ENCODE measurements around the gene CFAP45. TPM values are rescaled to one million over a fixed set of nuclear protein-coding genes. Genes with fewer than 3 reads are reported as not detected.

Gene CFAP45
- total and polyA plus RNA-seq, 2 of the 8 experiments (the other 6 are each of a cell fraction or from before 2014, with no cell fraction given), result 0.05 TPM; not detected in 1

GRCh38 chr1:159855709-159856108, 44.3 kb downstream of the CFAP45 start:
- FAIRE-seq (no peak), DNase-seq (ENCODE audit: low read depth in 1 of 2, low spot score in 2 of 2) (no peak)
- ChIA-PET POLR2A (ENCODE audit: partially characterized antibody) (no interaction called here), CTCF (ENCODE audit: partially characterized antibody) (interaction anchor here (0.7 to 8.4 kb wide), 5 partner anchors 25 to 152 kb away, joined by 3 to 73 read pairs (median 4); partner anchors contain the start of genes DUSP23 and SLAMF8)
- Histone ChIP-seq H3K9ac (replicated peaks in 1 of 4; ENCODE audit: extremely low read depth in 1 of 4, low read depth in 3 of 4, low read length in 3 of 4) (no peak overlapping the region), H4K20me1 (replicated peaks in 1 of 2; ENCODE audit: control insufficient read depth in 1 of 2, insufficient read depth in 2 of 2, low read length in 2 of 2) (no peaks in the 10 kb centered on the region), H4K8ac (ENCODE audit: extremely low read depth, insufficient read depth, low read length) (no peak overlapping the region), H2BK120ac (replicated peaks; ENCODE audit: low read depth, low read length) (no peak overlapping the region), H3K18ac (ENCODE audit: extremely low read depth, low read length) (no peak overlapping the region), H3K27ac (ENCODE audit: low read depth, low read length) (no peak overlapping the region), H2AFZ (ENCODE audit: low read length) (no peak overlapping the region), H3K23ac (ENCODE audit: insufficient read length) (no peak overlapping the region), H3K27me3 (replicated peaks in 1 of 4; ENCODE audit: control insufficient read depth in 3 of 4, extremely low read depth in 1 of 4, insufficient read depth in 3 of 4, low read length in 3 of 4) (peaks cover 7 to 33% (median 24%) of the 10 kb centered on the region in 4 experiments), H3K56ac (replicated peaks; ENCODE audit: insufficient read length, low read depth, low read length) (no peak overlapping the region), H3K23me2 (ENCODE audit: low read depth, low read length) (peaks cover 10% of the 10 kb centered on the region; the same call in 1 of the 2 replicates), H2BK15ac (ENCODE audit: low read length) (no peak overlapping the region), H2BK20ac (ENCODE audit: low read length) (no peak overlapping the region), H3K14ac (ENCODE audit: insufficient read length) (no peak overlapping the region), H2BK5ac (ENCODE audit: low read depth, low read length) (no peak overlapping the region), H4K91ac (replicated peaks; ENCODE audit: insufficient read length, low read length) (no peak overlapping the region), H3K4me1 (replicated peaks in 1 of 4; ENCODE audit: control insufficient read depth in 3 of 4, insufficient read depth in 4 of 4, low read length in 3 of 4) (no peaks in the 10 kb centered on the region; a peak in 1 of 7 replicates), H3K79me1 (ENCODE audit: low read depth, low read length) (no peaks in the 10 kb centered on the region), H4K5ac (ENCODE audit: insufficient read length, low read depth, low read length) (no peak overlapping the region), H2BK12ac (ENCODE audit: low read depth, low read length) (no peak overlapping the region), H3K79me2 (ENCODE audit: control insufficient read depth in 1 of 2, insufficient read depth in 2 of 2, low read length in 2 of 2) (no peaks in the 10 kb centered on the region), H3K9me3 (ENCODE audit: insufficient read depth in 2 of 2, low read depth in 1 of 2, low read length in 1 of 2) (no peaks in the 10 kb centered on the region; a peak in 1 of 4 replicates), H2AK5ac (ENCODE audit: low read depth, low read length) (no peak overlapping the region), H3K36me3 (ENCODE audit: control insufficient read depth in 2 of 4, insufficient read depth in 4 of 4, low read length in 3 of 4) (no peaks in the 10 kb centered on the region), H3K4me2 (ENCODE audit: insufficient read depth in 1 of 2, low read depth in 2 of 2, low read length in 2 of 2) (no peak overlapping the region; a peak in 1 of 4 replicates), H3K4me3 (ENCODE audit: extremely low read depth in 1 of 4, insufficient read depth in 2 of 4, low read depth in 3 of 4, low read length in 4 of 4) (no peak overlapping the region), H3K4ac (replicated peaks; ENCODE audit: insufficient read length, low read depth, low read length) (no peak overlapping the region)
- 95% methylated on average over 34 of the region's 34 CpGs; no CpG with 5 or more reads in 1 of the 2 experiments for WGBS, 2 experiments (ENCODE audit: extremely low coverage in 1 of 2, insufficient coverage in 1 of 2, insufficient read length in 1 of 2, insufficient replicate concordance in 2 of 2, low coverage in 1 of 2, low lambda C conversion rate in 2 of 2, missing lambda C conversion rate in 1 of 2)
- TF ChIP-seq EP300 (IDR thresholded peaks at IDR 0.05; ENCODE audit: borderline replicate concordance in 1 of 2, low read depth in 2 of 2, low read length in 2 of 2) (no peak), PHF8 (conservative IDR thresholded peaks at IDR 0.05; ENCODE audit: low read depth, low read length) (no peak), KDM5A (IDR thresholded peaks at IDR 0.05; ENCODE audit: low read length) (no peak), KDM4A (IDR thresholded peaks at IDR 0.05; ENCODE audit: low read depth, low read length, severe bottlenecking) (no peak), BCL11A (IDR thresholded peaks at IDR 0.05; ENCODE audit: low read depth in 2 of 2, low read length in 2 of 2) (no peak), RNF2 (IDR thresholded peaks at IDR 0.05; ENCODE audit: borderline replicate concordance, low read depth, low read length, missing control alignments, poor library complexity, severe bottlenecking) (no peak), RFX5 (IDR thresholded peaks at IDR 0.05; ENCODE audit: borderline replicate concordance, low read depth, low read length) (no peak)

All from H1 (cell line).